Measurements from ENCODE around the gene EIF3F. TPM values are rescaled to one million over a fixed set of nuclear protein-coding genes. Genes with fewer than 3 reads are reported as not detected.

The EIF3F gene
- total and polyA plus RNA-seq, 2 of the 4 experiments (the other 2 are of a cell fraction), result 279 to 306 TPM

GRCh38 chr11:8043756-8044155 is 56.6 kb downstream of the EIF3F start:
- no peak overlapping the region for H3K14ac ChIP-seq (replicated peaks; ENCODE audit: low read depth, low read length)
- CTCF ChIA-PET, result no interaction called here
- no TSS peak for BruUV-seq (replicated peaks)
- no peak overlapping the region for H2BK15ac ChIP-seq (ENCODE audit: low read depth, low read length)
- POLR2A ChIA-PET (ENCODE audit: unreplicated experiment), result no interaction called here
- DNase-seq (no peak), ATAC-seq (ENCODE audit: low read depth) (no peak)
- TF ChIP-seq BHLHE40 (IDR thresholded peaks at IDR 0.05; ENCODE audit: low read depth, low read length) (no peak), USF2 (IDR thresholded peaks at IDR 0.05; ENCODE audit: low read depth, low read length) (no peak), ELK1 (IDR thresholded peaks at IDR 0.05; ENCODE audit: borderline replicate concordance, low read depth, low read length) (no peak), SMC3 (IDR thresholded peaks at IDR 0.05; ENCODE audit: low read depth, low read length) (no peak), FOS (IDR thresholded peaks at IDR 0.05; ENCODE audit: low read depth, low read length) (no peak), MAFK (IDR thresholded peaks at IDR 0.05; ENCODE audit: low read depth, low read length) (no peak), CEBPB (IDR thresholded peaks at IDR 0.05; ENCODE audit: low read depth, low read length) (no peak), RFX5 (IDR thresholded peaks at IDR 0.05; ENCODE audit: low read depth, low read length) (no peak), MAZ (IDR thresholded peaks at IDR 0.05; ENCODE audit: borderline replicate concordance, low read depth, low read length) (no peak), POLR2A (IDR thresholded peaks at IDR 0.05; ENCODE audit: low read depth, low read length) (no peak), CTCF (conservative IDR thresholded peaks at IDR 0.05; ENCODE audit: low read depth, low read length) (no peak), MXI1 (IDR thresholded peaks at IDR 0.05; ENCODE audit: borderline replicate concordance, low read depth, low read length) (no peak), NFE2L2 (IDR thresholded peaks at IDR 0.05; ENCODE audit: low read depth, low read length) (no peak), RAD21 (IDR thresholded peaks at IDR 0.05; ENCODE audit: low read length) (no peak)
- no peaks in the 10 kb centered on the region for H3K4me1 ChIP-seq (ENCODE audit: control insufficient read depth, insufficient read depth, low read length)
- H3K23ac ChIP-seq (ENCODE audit: low read depth, low read length), result no peak overlapping the region
- H3K9me3 ChIP-seq (ENCODE audit: control insufficient read depth, insufficient read depth, low read length), result no peaks in the 10 kb centered on the region
- H2BK120ac ChIP-seq (ENCODE audit: low read depth, low read length), result no peak overlapping the region
- H3K18ac ChIP-seq (ENCODE audit: low read depth, low read length), result no peak overlapping the region
- H3K79me1 ChIP-seq (ENCODE audit: low read depth in 1 of 2, low read length in 2 of 2), result no peaks in the 10 kb centered on the region
- no peaks in the 10 kb centered on the region for H3K9me1 ChIP-seq (ENCODE audit: insufficient read depth, low read length)
- H3K27me3 ChIP-seq (ENCODE audit: control insufficient read depth, insufficient read depth, low read length), result peaks cover 6% of the 10 kb centered on the region
- WGBS, 2 experiments (ENCODE audit: extremely low coverage in 2 of 2, insufficient read length in 1 of 2), result no CpG with 5 or more reads among the region's 2 CpGs
- H2AK5ac ChIP-seq (ENCODE audit: low read depth, low read length), result no peak overlapping the region
- no peak overlapping the region for H2BK5ac ChIP-seq (ENCODE audit: low read depth, low read length, poor library complexity, severe bottlenecking)
- H3K56ac ChIP-seq (ENCODE audit: extremely low read depth, insufficient read depth, low read length), result no peak overlapping the region
- H4K91ac ChIP-seq (ENCODE audit: insufficient read depth, low read depth, low read length), result no peak overlapping the region
- no peak overlapping the region for H3K27ac ChIP-seq (ENCODE audit: insufficient read depth, low read length)
- H2AK9ac ChIP-seq (replicated peaks; ENCODE audit: low read depth, low read length, poor library complexity), result no peak overlapping the region
- dilution Hi-C loops (cut with HindIII; ENCODE audit: low sequenced_read_pairs, unreplicated experiment), result no loop called here
- H2AFZ ChIP-seq (replicated peaks; ENCODE audit: low read length, poor library complexity), result no peak overlapping the region
- H3K36me3 ChIP-seq (ENCODE audit: control insufficient read depth, insufficient read depth, low read length), result no peaks in the 10 kb centered on the region
- no peak overlapping the region for H3K4ac ChIP-seq (ENCODE audit: low read depth, low read length)
- no peak overlapping the region for H3K4me3 ChIP-seq (ENCODE audit: insufficient read depth, low read depth, low read length)
- intact Hi-C loops (cut with micrococcal nuclease), result no loop called here
- H4K8ac ChIP-seq (ENCODE audit: low read depth in 2 of 2, low read length in 2 of 2), result no peak overlapping the region
- H4K5ac ChIP-seq (ENCODE audit: low read depth, low read length), result no peak overlapping the region
- H4K20me1 ChIP-seq (ENCODE audit: insufficient read depth, low read length), result no peaks in the 10 kb centered on the region
- H2BK20ac ChIP-seq (ENCODE audit: low read depth, low read length), result no peak overlapping the region
- no peak overlapping the region for H3K4me2 ChIP-seq (ENCODE audit: low read depth, low read length)
- H3K9ac ChIP-seq (ENCODE audit: low read depth, low read length), result no peak overlapping the region
- in situ Hi-C loops (cut with MboI; ENCODE audit: low sequenced_read_pairs), result no loop called here
